GM19397 (cell line): ENCODE results near the gene HDAC9.

Experiments
- ATAC-seq: cut with Tn5 transposase; IDR thresholded peaks from one replicate; pipeline ENCODE4 v1.9.1; 2021; ENCODE audit warnings: mild to moderate bottlenecking, moderate library complexity; ENCODE audit not compliant: unreplicated experiment

The HDAC9 gene

GRCh38 chr7:18552943-18553604, 57.5 kb downstream of the HDAC9 start:
- ATAC-seq: no peak

- no peak for ATAC-seq
These were observed 58.1 kb downstream of the HDAC9 start for GRCh38 chr7:18553605-18554003.

GRCh38 chr7:18555120-18555519, 59.6 kb downstream of the HDAC9 start:
- ATAC-seq: no peak

GRCh38 chr7:18555968-18556367, 60.4 kb downstream of the HDAC9 start:
- no peak for ATAC-seq

GRCh38 chr7:18558503-18558902, 63.0 kb downstream of the HDAC9 start:
- no peak for ATAC-seq

GRCh38 chr7:18558910-18559309, 63.4 kb downstream of the HDAC9 start:
- ATAC-seq: no peak

GRCh38 chr7:18559756-18560155, 64.2 kb downstream of the HDAC9 start:
- ATAC-seq: no peak

- no peak for ATAC-seq
These were observed 69.2 kb downstream of the HDAC9 start for GRCh38 chr7:18564779-18565178.

- ATAC-seq: no peak
These were observed 69.8 kb downstream of the HDAC9 start for GRCh38 chr7:18565337-18565736.

GRCh38 chr7:18566205-18566604, 70.7 kb downstream of the HDAC9 start:
- no peak for ATAC-seq

- peak; percentile 98 for ATAC-seq
These were observed 71.3 kb downstream of the HDAC9 start for GRCh38 chr7:18566829-18567228.

- no peak for ATAC-seq
These were observed 74.9 kb downstream of the HDAC9 start for GRCh38 chr7:18570441-18570840.

GRCh38 chr7:18570890-18571478, 75.4 kb downstream of the HDAC9 start:
- ATAC-seq: no peak

GRCh38 chr7:18572154-18572553, 76.6 kb downstream of the HDAC9 start:
- ATAC-seq: no peak

- no peak for ATAC-seq
These were observed 77.3 kb downstream of the HDAC9 start for GRCh38 chr7:18572885-18573284.

GRCh38 chr7:18573410-18574234, 78.1 kb downstream of the HDAC9 start:
- peak; percentile 57 for ATAC-seq

GRCh38 chr7:18574235-18574540, 78.6 kb downstream of the HDAC9 start:
- ATAC-seq: no peak

GRCh38 chr7:18574676-18575075, 79.1 kb downstream of the HDAC9 start:
- no peak for ATAC-seq

- ATAC-seq: no peak
These were observed 80.3 kb downstream of the HDAC9 start for GRCh38 chr7:18575622-18576572.

- ATAC-seq: no peak
These were observed 81.7 kb downstream of the HDAC9 start for GRCh38 chr7:18577096-18577771.

- no peak for ATAC-seq
These were observed 84.1 kb downstream of the HDAC9 start for GRCh38 chr7:18579698-18580097.
